Astrocyte (in vitro differentiated cells and primary cell): ENCODE measurements around the gene FAM177B. TPM values are rescaled to one million over a fixed set of nuclear protein-coding genes. Genes with fewer than 3 reads are reported as not detected.

Source experiments
- DNase-seq: peaks from one replicate; pipeline ENCODE4 v3.0.0-alpha.2; 2010; ENCODE audit warnings: low read depth
- FAIRE-seq: peaks from 2 replicates; lab custom pipeline; 2011; peaks lifted over from hg19 to GRCh38; lab: Jason Lieb, UNC
- H2AFZ ChIP-seq: 2 replicates; pipeline ENCODE4 v1.6.0; 2012; ENCODE audit warnings: low read depth, low read length, inconsistent platforms
- H3K27ac ChIP-seq: 2 replicates; pipeline ENCODE4 v1.5.1; 2011; ENCODE audit warnings: low read depth, low read length, inconsistent platforms
- H3K27me3 ChIP-seq: 2 replicates; pipeline ENCODE4 v1.6.0; 2011; ENCODE audit warnings: low read length, inconsistent platforms; ENCODE audit not compliant: insufficient read depth
- H3K36me3 ChIP-seq: 2 replicates; pipeline ENCODE4 v1.5.1; 2011; ENCODE audit warnings: low read length, inconsistent platforms; ENCODE audit not compliant: insufficient read depth
- H3K4me1 ChIP-seq: 2 replicates; pipeline ENCODE4 v1.5.1; 2011; ENCODE audit warnings: low read length, inconsistent platforms; ENCODE audit not compliant: insufficient read depth
- H3K4me2 ChIP-seq: 2 replicates; pipeline ENCODE4 v1.6.0; 2012; ENCODE audit warnings: low read length, inconsistent platforms
- H3K4me3 ChIP-seq: 2 replicates; pipeline ENCODE4 v1.5.1; 2011; ENCODE audit warnings: low read depth, mild to moderate bottlenecking, low read length, inconsistent platforms; ENCODE audit not compliant: insufficient read depth
- H3K79me2 ChIP-seq: 2 replicates; pipeline ENCODE4 v1.6.0; 2012; ENCODE audit warnings: mild to moderate bottlenecking, low read length, inconsistent platforms; ENCODE audit not compliant: insufficient read depth
- H3K9ac ChIP-seq: 2 replicates; pipeline ENCODE4 v1.6.0; 2012; ENCODE audit warnings: mild to moderate bottlenecking, low read length, inconsistent platforms
- H3K9me3 ChIP-seq: 2 replicates; pipeline ENCODE4 v1.5.1; 2012; ENCODE audit warnings: low read depth, mild to moderate bottlenecking, low read length, inconsistent platforms; ENCODE audit not compliant: insufficient read depth
- H4K20me1 ChIP-seq: 2 replicates; pipeline ENCODE4 v1.6.0; 2012; ENCODE audit warnings: low read length, inconsistent platforms; ENCODE audit not compliant: insufficient read depth
- H3K27ac Mint-ChIP-seq: one replicate; pipeline ENCODE4 v1.8.0; 2021; ENCODE audit warnings: mild to moderate bottlenecking, mixed read lengths; ENCODE audit not compliant: unreplicated experiment
- H3K27me3 Mint-ChIP-seq: one replicate; pipeline ENCODE4 v1.8.0; 2021; ENCODE audit warnings: low read depth, mixed read lengths; ENCODE audit not compliant: unreplicated experiment
- H3K36me3 Mint-ChIP-seq: one replicate; pipeline ENCODE4 v1.8.0; 2021; ENCODE audit warnings: low read depth, mixed read lengths; ENCODE audit not compliant: unreplicated experiment
- H3K4me1 Mint-ChIP-seq: one replicate; pipeline ENCODE4 v1.8.0; 2021; ENCODE audit warnings: low read depth, mixed read lengths; ENCODE audit not compliant: unreplicated experiment
- H3K4me3 Mint-ChIP-seq: one replicate; pipeline ENCODE4 v1.8.0; 2021; ENCODE audit warnings: mild to moderate bottlenecking, moderate library complexity, mixed read lengths; ENCODE audit not compliant: unreplicated experiment
- H3K9me3 Mint-ChIP-seq: one replicate; pipeline ENCODE4 v1.8.0; 2021; ENCODE audit warnings: mild to moderate bottlenecking, mixed read lengths; ENCODE audit not compliant: unreplicated experiment
- EZH2 ChIP-seq: IDR thresholded peaks from 2 replicates; pipeline ENCODE4 v1.6.1; 2012; ENCODE audit warnings: mild to moderate bottlenecking, low read length, inconsistent platforms; ENCODE audit not compliant: insufficient read depth
- total RNA-seq: library from RNA; stranded (reverse); gene quantifications from 2 replicates; pipeline ENCODE4 v1.2.1, GENCODE V29; 2021
- TF ChIP-seq, protein P1 (sequence below): IDR thresholded peaks from 2 replicates; pipeline ENCODE4 v1.5.1; 2011; ENCODE audit warnings: low read depth, mild to moderate bottlenecking, inconsistent platforms, low read length, moderate library complexity; ENCODE audit not compliant: insufficient read depth

FAM177B gene
- total RNA-seq, 1 donor from 2014 or later = not detected

DNA sequence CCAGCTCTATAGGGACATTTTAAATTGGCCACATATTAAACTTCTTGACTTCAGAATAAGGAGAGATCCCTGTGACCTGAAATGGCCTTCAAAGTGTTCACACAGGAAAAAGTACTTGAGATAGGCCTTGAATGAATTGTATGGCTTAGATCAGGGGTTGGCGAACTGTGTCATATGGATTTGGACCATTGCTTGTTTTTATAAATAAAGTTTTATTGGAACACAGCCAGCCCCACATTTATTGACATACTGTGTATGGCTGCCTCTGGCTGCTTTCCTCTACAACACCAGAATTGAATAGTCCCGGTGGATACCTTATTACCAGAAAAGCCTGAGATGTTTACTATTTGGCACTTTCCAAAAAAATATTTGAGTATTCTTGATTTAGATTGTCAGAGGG lies 20.6 kb upstream of the FAM177B start:
- TF ChIP-seq, protein P1, sequence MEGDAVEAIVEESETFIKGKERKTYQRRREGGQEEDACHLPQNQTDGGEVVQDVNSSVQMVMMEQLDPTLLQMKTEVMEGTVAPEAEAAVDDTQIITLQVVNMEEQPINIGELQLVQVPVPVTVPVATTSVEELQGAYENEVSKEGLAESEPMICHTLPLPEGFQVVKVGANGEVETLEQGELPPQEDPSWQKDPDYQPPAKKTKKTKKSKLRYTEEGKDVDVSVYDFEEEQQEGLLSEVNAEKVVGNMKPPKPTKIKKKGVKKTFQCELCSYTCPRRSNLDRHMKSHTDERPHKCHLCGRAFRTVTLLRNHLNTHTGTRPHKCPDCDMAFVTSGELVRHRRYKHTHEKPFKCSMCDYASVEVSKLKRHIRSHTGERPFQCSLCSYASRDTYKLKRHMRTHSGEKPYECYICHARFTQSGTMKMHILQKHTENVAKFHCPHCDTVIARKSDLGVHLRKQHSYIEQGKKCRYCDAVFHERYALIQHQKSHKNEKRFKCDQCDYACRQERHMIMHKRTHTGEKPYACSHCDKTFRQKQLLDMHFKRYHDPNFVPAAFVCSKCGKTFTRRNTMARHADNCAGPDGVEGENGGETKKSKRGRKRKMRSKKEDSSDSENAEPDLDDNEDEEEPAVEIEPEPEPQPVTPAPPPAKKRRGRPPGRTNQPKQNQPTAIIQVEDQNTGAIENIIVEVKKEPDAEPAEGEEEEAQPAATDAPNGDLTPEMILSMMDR = no peak
- no peak for TF ChIP-seq EZH2
- no peak overlapping the region for H3K9ac ChIP-seq
- FAIRE-seq (no peak), DNase-seq (no peak)
- no peak overlapping the region for H3K4me3 ChIP-seq
- no peaks in the 10 kb centered on the region for H3K27me3 ChIP-seq
- Mint-ChIP-seq H3K9me3 (no peaks in the 10 kb centered on the region), H3K27me3 (no peaks in the 10 kb centered on the region), H3K27ac (no peak overlapping the region), H3K4me1 (peaks cover 2% of the 10 kb centered on the region), H3K36me3 (peaks cover 2% of the 10 kb centered on the region), H3K4me3 (no peak overlapping the region)
- no peak overlapping the region for H3K4me2 ChIP-seq
- H3K4me1 ChIP-seq = peaks cover 3% of the 10 kb centered on the region
- H3K9me3 ChIP-seq = no peaks in the 10 kb centered on the region
- peaks cover 25% of the 10 kb centered on the region for H3K79me2 ChIP-seq
- no peak overlapping the region for H3K27ac ChIP-seq
- no peak overlapping the region for H2AFZ ChIP-seq
- H4K20me1 ChIP-seq = no peaks in the 10 kb centered on the region
- H3K36me3 ChIP-seq = peaks cover 28% of the 10 kb centered on the region

DNA sequence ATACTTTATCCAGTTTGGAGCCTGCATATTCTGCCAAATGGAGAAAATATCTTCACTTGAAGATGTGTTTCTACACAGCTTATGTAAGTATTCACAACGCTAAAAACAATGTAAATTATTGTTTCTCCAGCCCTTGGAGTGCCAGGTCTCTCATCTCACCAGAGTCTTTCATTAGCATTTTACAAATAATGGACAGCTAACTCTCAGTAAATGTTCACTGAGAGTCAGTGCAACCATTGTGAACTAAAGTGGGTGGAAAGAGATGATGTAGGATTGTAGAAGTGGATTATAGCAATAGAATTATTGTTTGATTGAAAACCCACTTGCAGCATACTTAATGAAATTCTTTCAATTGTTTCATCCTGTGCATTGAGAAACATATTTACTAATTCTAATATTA lies 8.3 kb upstream of the FAM177B start:
- Histone ChIP-seq H3K9me3 (no peaks in the 10 kb centered on the region), H3K9ac (no peak overlapping the region), H3K36me3 (peaks cover 59% of the 10 kb centered on the region), H3K27me3 (no peaks in the 10 kb centered on the region), H3K4me3 (no peak overlapping the region), H3K4me1 (no peaks in the 10 kb centered on the region), H2AFZ (no peak overlapping the region), H4K20me1 (no peaks in the 10 kb centered on the region), H3K79me2 (no peaks in the 10 kb centered on the region), H3K27ac (no peak overlapping the region), H3K4me2 (no peak overlapping the region)
- TF ChIP-seq, protein P1 = no peak
- TF ChIP-seq EZH2 = no peak
- H3K9me3 Mint-ChIP-seq = no peaks in the 10 kb centered on the region
- peaks cover 6% of the 10 kb centered on the region for H3K36me3 Mint-ChIP-seq
- H3K4me3 Mint-ChIP-seq = no peak overlapping the region
- no peaks in the 10 kb centered on the region for H3K4me1 Mint-ChIP-seq
- H3K27me3 Mint-ChIP-seq = no peaks in the 10 kb centered on the region
- FAIRE-seq = no peak
- no peak for DNase-seq
- H3K27ac Mint-ChIP-seq = no peak overlapping the region

DNA sequence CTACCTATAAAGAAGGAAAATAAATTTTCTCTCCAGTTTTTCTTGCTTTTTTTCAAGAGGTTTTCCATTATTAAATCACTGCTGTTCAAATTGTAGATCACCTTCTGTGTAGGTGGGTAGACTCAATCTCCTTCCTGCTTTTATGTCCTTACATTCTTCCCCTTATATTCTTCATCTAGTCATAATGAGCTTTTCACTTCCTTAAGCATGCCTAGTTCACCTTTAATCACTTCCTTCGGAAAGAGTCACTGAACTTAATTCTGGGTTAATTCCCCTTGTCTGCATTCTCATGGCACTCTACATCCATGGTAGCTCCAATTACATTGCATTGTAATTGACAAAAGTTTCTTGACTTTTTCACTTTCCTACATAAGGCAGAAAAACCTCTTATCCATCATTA lies 6.1 kb upstream of the FAM177B start:
- H3K27me3 Mint-ChIP-seq = no peaks in the 10 kb centered on the region
- TF ChIP-seq, protein P1 = no peak
- TF ChIP-seq EZH2 = no peak
- DNase-seq (no peak), FAIRE-seq (peak; percentile 26)
- H3K36me3 ChIP-seq = peaks cover 55% of the 10 kb centered on the region
- no peaks in the 10 kb centered on the region for H3K4me1 Mint-ChIP-seq
- no peaks in the 10 kb centered on the region for H4K20me1 ChIP-seq
- no peaks in the 10 kb centered on the region for H3K27me3 ChIP-seq
- H3K36me3 Mint-ChIP-seq = peaks cover 6% of the 10 kb centered on the region
- no peak overlapping the region for H2AFZ ChIP-seq
- no peak overlapping the region for H3K27ac ChIP-seq
- H3K4me3 Mint-ChIP-seq = no peak overlapping the region
- no peak overlapping the region for H3K9ac ChIP-seq
- H3K9me3 Mint-ChIP-seq = no peaks in the 10 kb centered on the region
- H3K9me3 ChIP-seq = no peaks in the 10 kb centered on the region
- H3K4me3 ChIP-seq = no peak overlapping the region
- H3K4me1 ChIP-seq = no peaks in the 10 kb centered on the region
- H3K79me2 ChIP-seq = no peaks in the 10 kb centered on the region
- no peak overlapping the region for H3K27ac Mint-ChIP-seq
- no peak overlapping the region for H3K4me2 ChIP-seq
